GM23338 (cell line): ENCODE results near the gene CLEC2D. TPM values are rescaled to one million over a fixed set of nuclear protein-coding genes. Genes with fewer than 3 reads are reported as not detected.

Source experiments
- ATAC-seq: fragments of 200-7000 bp; cut with Tn5 transposase; 3 replicates; pipeline ENCODE4 v1.9.1; 2020
- DNase-seq: peaks from one replicate; pipeline ENCODE4 v3.0.0-alpha.2; 2015; ENCODE audit warnings: low spot score
- H2AFZ ChIP-seq: fragments of 200-600 bp; sonication (generic); 2 replicates; pipeline ENCODE4 v1.8.0; 2016; ENCODE audit warnings: antibody characterized with exemption, mild to moderate bottlenecking, moderate library complexity
- H3F3A ChIP-seq: fragments of 200-600 bp; sonication (generic); replicated peaks from 2 replicates; pipeline ENCODE4 v1.8.0; 2017; ENCODE audit warnings: antibody characterized with exemption, mixed run types, low read depth
- H3K27ac ChIP-seq: fragments of 200-600 bp; sonication (generic); 2 replicates; pipeline ENCODE4 v1.6.1; 2016; ENCODE audit warnings: low read depth
- H3K27me3 ChIP-seq: fragments of 200-600 bp; sonication (generic); 2 replicates; pipeline ENCODE4 v1.8.0; 2016; ENCODE audit warnings: mild to moderate bottlenecking, mixed run types, moderate library complexity; ENCODE audit not compliant: insufficient read depth
- H3K36me3 ChIP-seq: fragments of 200-600 bp; sonication (generic); 2 replicates; pipeline ENCODE4 v1.8.0; 2016; ENCODE audit warnings: mild to moderate bottlenecking; ENCODE audit not compliant: insufficient read depth
- H3K4me1 ChIP-seq: fragments of 200-600 bp; sonication (generic); 2 replicates; pipeline ENCODE4 v1.8.0; 2016; ENCODE audit warnings: mild to moderate bottlenecking, moderate library complexity; ENCODE audit not compliant: insufficient read depth
- H3K4me2 ChIP-seq: fragments of 200-600 bp; sonication (generic); 2 replicates; pipeline ENCODE4 v1.7.1; 2017; ENCODE audit warnings: mixed run types
- H3K4me3 ChIP-seq: fragments of 200-600 bp; sonication (generic); 2 replicates; pipeline ENCODE4 v1.6.1; 2016; ENCODE audit warnings: mixed run types
- H3K79me2 ChIP-seq: fragments of 200-600 bp; sonication (generic); replicated peaks from 2 replicates; pipeline ENCODE4 v1.8.0; 2017; ENCODE audit warnings: mild to moderate bottlenecking; ENCODE audit not compliant: insufficient read depth
- H3K9me2 ChIP-seq: fragments of 200-600 bp; sonication (generic); 2 replicates; pipeline ENCODE4 v1.8.0; 2017; ENCODE audit not compliant: insufficient read depth
- H4K20me1 ChIP-seq: fragments of 200-600 bp; sonication (generic); replicated peaks from 2 replicates; pipeline ENCODE4 v1.8.0; 2017; ENCODE audit warnings: mild to moderate bottlenecking; ENCODE audit not compliant: insufficient read depth
- H3K27ac Mint-ChIP-seq: 2 replicates; pipeline ENCODE4 v1.8.0; 2020; ENCODE audit warnings: inconsistent platforms, mild to moderate bottlenecking, moderate library complexity, mixed read lengths
- H3K27me3 Mint-ChIP-seq: 3 replicates; pipeline ENCODE4 v1.8.0; 2022; ENCODE audit warnings: low read depth, mild to moderate bottlenecking, moderate library complexity, mixed read lengths, inconsistent platforms; ENCODE audit not compliant: insufficient read depth, poor library complexity
- H3K36me3 Mint-ChIP-seq: 3 replicates; pipeline ENCODE4 v1.8.0; 2021; ENCODE audit warnings: low read depth, mild to moderate bottlenecking, inconsistent platforms, moderate library complexity, mixed read lengths
- H3K4me1 Mint-ChIP-seq: 3 replicates; pipeline ENCODE4 v1.8.0; 2020; ENCODE audit warnings: mild to moderate bottlenecking, inconsistent platforms, mixed read lengths
- H3K4me3 Mint-ChIP-seq: 3 replicates; pipeline ENCODE4 v1.8.0; 2021; ENCODE audit warnings: moderate library complexity, mild to moderate bottlenecking, inconsistent platforms, mixed read lengths
- H3K9me3 Mint-ChIP-seq: 3 replicates; pipeline ENCODE4 v1.8.0; 2020; ENCODE audit warnings: moderate library complexity, mild to moderate bottlenecking, inconsistent platforms, mixed read lengths
- EZH2 ChIP-seq: fragments of 200-600 bp; sonication (generic); IDR thresholded peaks from one replicate; pipeline ENCODE4 v1.8.0; 2017; ENCODE audit warnings: antibody characterized with exemption, mild to moderate bottlenecking, low read depth; ENCODE audit not compliant: unreplicated experiment
- EZH2phosphoT487 ChIP-seq: fragments of 200-600 bp; sonication (generic); IDR thresholded peaks from one replicate; pipeline ENCODE4 v1.8.1; 2018; ENCODE audit warnings: antibody characterized with exemption; ENCODE audit not compliant: unreplicated experiment
- JUNB ChIP-seq: IDR thresholded peaks from one replicate; pipeline ENCODE4 v1.6.1; 2016; ENCODE audit warnings: antibody characterized with exemption; ENCODE audit not compliant: unreplicated experiment
- STAT1 ChIP-seq: IDR thresholded peaks from one replicate; pipeline ENCODE4 v1.6.1; 2016; ENCODE audit warnings: antibody characterized with exemption; ENCODE audit not compliant: unreplicated experiment
- ZNF114 ChIP-seq: fragments of 250-450 bp; sonication (Bioruptor Pico); IDR thresholded peaks from 2 replicates; pipeline ENCODE4 v1.5.0; 2020; ENCODE audit warnings: mild to moderate bottlenecking, moderate library complexity
- ZNF331 ChIP-seq: fragments of 250-450 bp; sonication (Bioruptor Pico); IDR thresholded peaks from 2 replicates; pipeline ENCODE4 v1.5.0; 2020; ENCODE audit warnings: low read depth, mild to moderate bottlenecking, moderate library complexity
- polyA plus RNA-seq: library from polyadenylated mRNA; unstranded; fragments of >200 nt; fragmentation: Nextera tagmentation; extraction: Ambion mirVana; gene quantifications from 2 replicates; pipeline ENCODE4 v1.2.1, GENCODE V29; 2016
- total RNA-seq: library from RNA; depleted of rRNA; stranded (reverse); fragments of >200 nt; shearing (Covaris generic); gene quantifications from 2 replicates; pipeline ENCODE4 v1.2.3, GENCODE V29; 2014
- TF ChIP-seq, protein P1 (sequence below): fragments of 250-450 bp; sonication (Bioruptor Pico); IDR thresholded peaks from 2 replicates; pipeline ENCODE4 v1.5.0; 2020; ENCODE audit warnings: mild to moderate bottlenecking, moderate library complexity
- TF ChIP-seq, protein P2 (sequence below): IDR thresholded peaks from one replicate; pipeline ENCODE4 v1.6.1; 2018; ENCODE audit warnings: antibody characterized with exemption; ENCODE audit not compliant: unreplicated experiment

Gene CLEC2D
- total and polyA plus RNA-seq, 2 experiments from 2014 or later = 6.9 to 7.1 TPM

- TF ChIP-seq EZH2phosphoT487 (no peak), ZNF114 (CRISPR knock-in tag) (no peak), ZNF331 (CRISPR knock-in tag) (no peak)
- TF ChIP-seq, protein P1, sequence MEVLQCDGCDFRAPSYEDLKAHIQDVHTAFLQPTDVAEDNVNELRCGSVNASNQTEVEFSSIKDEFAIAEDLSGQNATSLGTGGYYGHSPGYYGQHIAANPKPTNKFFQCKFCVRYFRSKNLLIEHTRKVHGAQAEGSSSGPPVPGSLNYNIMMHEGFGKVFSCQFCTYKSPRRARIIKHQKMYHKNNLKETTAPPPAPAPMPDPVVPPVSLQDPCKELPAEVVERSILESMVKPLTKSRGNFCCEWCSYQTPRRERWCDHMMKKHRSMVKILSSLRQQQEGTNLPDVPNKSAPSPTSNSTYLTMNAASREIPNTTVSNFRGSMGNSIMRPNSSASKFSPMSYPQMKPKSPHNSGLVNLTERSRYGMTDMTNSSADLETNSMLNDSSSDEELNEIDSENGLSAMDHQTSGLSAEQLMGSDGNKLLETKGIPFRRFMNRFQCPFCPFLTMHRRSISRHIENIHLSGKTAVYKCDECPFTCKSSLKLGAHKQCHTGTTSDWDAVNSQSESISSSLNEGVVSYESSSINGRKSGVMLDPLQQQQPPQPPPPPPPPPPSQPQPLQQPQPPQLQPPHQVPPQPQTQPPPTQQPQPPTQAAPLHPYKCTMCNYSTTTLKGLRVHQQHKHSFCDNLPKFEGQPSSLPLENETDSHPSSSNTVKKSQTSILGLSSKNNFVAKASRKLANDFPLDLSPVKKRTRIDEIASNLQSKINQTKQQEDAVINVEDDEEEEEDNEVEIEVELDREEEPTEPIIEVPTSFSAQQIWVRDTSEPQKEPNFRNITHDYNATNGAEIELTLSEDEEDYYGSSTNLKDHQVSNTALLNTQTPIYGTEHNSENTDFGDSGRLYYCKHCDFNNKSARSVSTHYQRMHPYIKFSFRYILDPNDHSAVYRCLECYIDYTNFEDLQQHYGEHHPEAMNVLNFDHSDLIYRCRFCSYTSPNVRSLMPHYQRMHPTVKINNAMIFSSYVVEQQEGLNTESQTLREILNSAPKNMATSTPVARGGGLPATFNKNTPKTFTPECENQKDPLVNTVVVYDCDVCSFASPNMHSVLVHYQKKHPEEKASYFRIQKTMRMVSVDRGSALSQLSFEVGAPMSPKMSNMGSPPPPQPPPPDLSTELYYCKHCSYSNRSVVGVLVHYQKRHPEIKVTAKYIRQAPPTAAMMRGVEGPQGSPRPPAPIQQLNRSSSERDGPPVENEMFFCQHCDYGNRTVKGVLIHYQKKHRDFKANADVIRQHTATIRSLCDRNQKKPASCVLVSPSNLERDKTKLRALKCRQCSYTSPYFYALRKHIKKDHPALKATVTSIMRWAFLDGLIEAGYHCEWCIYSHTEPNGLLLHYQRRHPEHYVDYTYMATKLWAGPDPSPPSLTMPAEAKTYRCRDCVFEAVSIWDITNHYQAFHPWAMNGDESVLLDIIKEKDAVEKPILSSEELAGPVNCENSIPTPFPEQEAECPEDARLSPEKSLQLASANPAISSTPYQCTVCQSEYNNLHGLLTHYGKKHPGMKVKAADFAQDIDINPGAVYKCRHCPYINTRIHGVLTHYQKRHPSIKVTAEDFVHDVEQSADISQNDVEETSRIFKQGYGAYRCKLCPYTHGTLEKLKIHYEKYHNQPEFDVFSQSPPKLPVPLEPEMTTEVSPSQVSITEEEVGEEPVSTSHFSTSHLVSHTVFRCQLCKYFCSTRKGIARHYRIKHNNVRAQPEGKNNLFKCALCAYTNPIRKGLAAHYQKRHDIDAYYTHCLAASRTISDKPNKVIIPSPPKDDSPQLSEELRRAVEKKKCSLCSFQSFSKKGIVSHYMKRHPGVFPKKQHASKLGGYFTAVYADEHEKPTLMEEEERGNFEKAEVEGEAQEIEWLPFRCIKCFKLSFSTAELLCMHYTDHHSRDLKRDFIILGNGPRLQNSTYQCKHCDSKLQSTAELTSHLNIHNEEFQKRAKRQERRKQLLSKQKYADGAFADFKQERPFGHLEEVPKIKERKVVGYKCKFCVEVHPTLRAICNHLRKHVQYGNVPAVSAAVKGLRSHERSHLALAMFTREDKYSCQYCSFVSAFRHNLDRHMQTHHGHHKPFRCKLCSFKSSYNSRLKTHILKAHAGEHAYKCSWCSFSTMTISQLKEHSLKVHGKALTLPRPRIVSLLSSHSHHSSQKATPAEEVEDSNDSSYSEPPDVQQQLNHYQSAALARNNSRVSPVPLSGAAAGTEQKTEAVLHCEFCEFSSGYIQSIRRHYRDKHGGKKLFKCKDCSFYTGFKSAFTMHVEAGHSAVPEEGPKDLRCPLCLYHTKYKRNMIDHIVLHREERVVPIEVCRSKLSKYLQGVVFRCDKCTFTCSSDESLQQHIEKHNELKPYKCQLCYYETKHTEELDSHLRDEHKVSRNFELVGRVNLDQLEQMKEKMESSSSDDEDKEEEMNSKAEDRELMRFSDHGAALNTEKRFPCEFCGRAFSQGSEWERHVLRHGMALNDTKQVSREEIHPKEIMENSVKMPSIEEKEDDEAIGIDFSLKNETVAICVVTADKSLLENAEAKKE (CRISPR knock-in tag) = no peak
Measured at GRCh38 chr12:9661720-9662119, 7.8 kb upstream of the CLEC2D start (continued).

GRCh38 chr12:9662488-9662887 is 7.0 kb upstream of the CLEC2D start:
- Histone ChIP-seq H3K9me2 (no peaks in the 10 kb centered on the region), H3K4me3 (no peak overlapping the region), H4K20me1 (no peaks in the 10 kb centered on the region), H3K79me2 (no peaks in the 10 kb centered on the region), H2AFZ (no peak overlapping the region), H3K36me3 (peaks cover 3% of the 10 kb centered on the region; the same call in 1 of the 2 replicates), H3K27ac (no peak overlapping the region), H3F3A (no peaks in the 10 kb centered on the region), H3K4me1 (no peaks in the 10 kb centered on the region), H3K4me2 (no peak overlapping the region), H3K27me3 (no peaks in the 10 kb centered on the region)
- Mint-ChIP-seq H3K27ac (no peak overlapping the region), H3K9me3 (no peaks in the 10 kb centered on the region), H3K27me3 (no peaks in the 10 kb centered on the region), H3K4me3 (no peak overlapping the region), H3K36me3 (peaks cover 53% of the 10 kb centered on the region), H3K4me1 (no peaks in the 10 kb centered on the region)
- ATAC-seq (no peak), DNase-seq (no peak)
- no peak for TF ChIP-seq EZH2
- no peak for TF ChIP-seq JUNB
- TF ChIP-seq ZNF331 (CRISPR knock-in tag) = no peak
- TF ChIP-seq, protein P2, sequence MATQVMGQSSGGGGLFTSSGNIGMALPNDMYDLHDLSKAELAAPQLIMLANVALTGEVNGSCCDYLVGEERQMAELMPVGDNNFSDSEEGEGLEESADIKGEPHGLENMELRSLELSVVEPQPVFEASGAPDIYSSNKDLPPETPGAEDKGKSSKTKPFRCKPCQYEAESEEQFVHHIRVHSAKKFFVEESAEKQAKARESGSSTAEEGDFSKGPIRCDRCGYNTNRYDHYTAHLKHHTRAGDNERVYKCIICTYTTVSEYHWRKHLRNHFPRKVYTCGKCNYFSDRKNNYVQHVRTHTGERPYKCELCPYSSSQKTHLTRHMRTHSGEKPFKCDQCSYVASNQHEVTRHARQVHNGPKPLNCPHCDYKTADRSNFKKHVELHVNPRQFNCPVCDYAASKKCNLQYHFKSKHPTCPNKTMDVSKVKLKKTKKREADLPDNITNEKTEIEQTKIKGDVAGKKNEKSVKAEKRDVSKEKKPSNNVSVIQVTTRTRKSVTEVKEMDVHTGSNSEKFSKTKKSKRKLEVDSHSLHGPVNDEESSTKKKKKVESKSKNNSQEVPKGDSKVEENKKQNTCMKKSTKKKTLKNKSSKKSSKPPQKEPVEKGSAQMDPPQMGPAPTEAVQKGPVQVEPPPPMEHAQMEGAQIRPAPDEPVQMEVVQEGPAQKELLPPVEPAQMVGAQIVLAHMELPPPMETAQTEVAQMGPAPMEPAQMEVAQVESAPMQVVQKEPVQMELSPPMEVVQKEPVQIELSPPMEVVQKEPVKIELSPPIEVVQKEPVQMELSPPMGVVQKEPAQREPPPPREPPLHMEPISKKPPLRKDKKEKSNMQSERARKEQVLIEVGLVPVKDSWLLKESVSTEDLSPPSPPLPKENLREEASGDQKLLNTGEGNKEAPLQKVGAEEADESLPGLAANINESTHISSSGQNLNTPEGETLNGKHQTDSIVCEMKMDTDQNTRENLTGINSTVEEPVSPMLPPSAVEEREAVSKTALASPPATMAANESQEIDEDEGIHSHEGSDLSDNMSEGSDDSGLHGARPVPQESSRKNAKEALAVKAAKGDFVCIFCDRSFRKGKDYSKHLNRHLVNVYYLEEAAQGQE = no peak
- no peak for TF ChIP-seq STAT1
